COLO829 (cell line): Measurements from ENCODE around the gene MATN1.
A peak's percentile ranks its signal among the peaks of the same experiment; 100 is the strongest.

Source experiments
- DNase-seq: peaks from one replicate; pipeline ENCODE4 v3.0.0; 2012; ENCODE audit warnings: low spot score

Gene MATN1

GRCh38 chr1:30758121-30758688, 34.8 kb upstream of the MATN1 start:
- no peak for DNase-seq

DNA sequence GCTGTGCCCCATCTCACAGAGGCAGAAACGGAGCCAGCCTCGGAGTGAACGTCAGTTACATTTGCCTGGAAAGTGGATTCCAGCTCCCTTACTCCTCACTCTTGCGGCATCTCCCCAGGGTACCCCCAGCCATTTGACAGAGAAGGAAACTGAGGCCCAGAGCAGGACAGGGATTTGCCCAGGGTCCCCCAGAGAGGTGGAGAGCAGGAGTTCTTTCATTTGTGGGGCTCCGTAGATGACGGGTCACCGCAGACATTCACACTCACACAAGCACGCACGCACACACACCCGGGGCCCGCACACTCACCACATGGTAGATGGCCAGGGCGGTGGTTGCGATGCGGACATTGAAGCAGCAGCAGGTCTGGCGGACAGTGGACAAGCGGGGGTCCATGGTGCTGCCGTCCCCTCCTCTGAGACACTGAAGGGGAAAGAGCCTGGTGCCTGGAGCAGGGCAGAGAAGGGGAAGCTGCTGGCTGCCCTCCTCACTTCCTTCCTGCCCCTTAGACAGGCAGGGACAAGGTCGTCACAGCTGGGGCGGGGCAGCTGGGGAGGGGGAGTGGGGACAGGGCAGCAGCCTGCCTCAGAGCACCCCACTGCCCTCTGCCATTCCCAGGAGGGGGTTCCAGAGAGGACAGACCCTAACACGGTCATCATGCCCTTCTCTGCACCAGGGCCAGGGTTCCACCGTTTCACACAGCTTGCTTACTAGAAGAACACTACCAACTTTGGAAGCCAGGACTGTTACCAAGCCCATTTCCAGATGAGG, 34.2 kb upstream of the MATN1 start, which contains the start of gene LAPTM5:
Gene LAPTM5, minus strand, starts transcription at position 423 of the 769 bp plus-strand sequence. Its CDS starts 29 bp downstream, at position 394.
- DNase-seq, result no peak

GRCh38 chr1:30756545-30757351, 33.4 kb upstream of the MATN1 start:
- DNase-seq, result no peak

DNA sequence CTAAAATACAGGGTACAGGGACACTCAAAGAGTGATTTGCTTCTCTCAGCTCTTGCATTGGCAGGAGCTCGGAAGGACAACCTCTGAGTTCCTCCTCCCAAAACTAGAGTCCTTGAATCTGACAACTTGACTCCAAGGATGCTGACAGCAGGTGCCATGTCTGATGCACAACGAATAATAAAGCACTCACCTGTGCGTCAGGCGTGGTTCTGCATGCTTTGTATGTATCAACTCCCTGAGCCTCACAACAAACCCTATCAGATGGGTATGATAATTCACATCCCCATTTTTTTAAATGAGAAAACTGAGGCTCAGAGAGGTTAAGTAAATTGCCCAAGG, 32.8 kb upstream of the MATN1 start:
- DNase-seq, result no peak

GRCh38 chr1:30755746-30756145, 32.4 kb upstream of the MATN1 start:
- no peak for DNase-seq

- DNase-seq, result no peak
Measured at GRCh38 chr1:30755334-30755733, 31.9 kb upstream of the MATN1 start.

GRCh38 chr1:30754684-30755171, 31.3 kb upstream of the MATN1 start:
- no peak for DNase-seq

GRCh38 chr1:30753660-30754123, 30.3 kb upstream of the MATN1 start:
- no peak for DNase-seq

DNA sequence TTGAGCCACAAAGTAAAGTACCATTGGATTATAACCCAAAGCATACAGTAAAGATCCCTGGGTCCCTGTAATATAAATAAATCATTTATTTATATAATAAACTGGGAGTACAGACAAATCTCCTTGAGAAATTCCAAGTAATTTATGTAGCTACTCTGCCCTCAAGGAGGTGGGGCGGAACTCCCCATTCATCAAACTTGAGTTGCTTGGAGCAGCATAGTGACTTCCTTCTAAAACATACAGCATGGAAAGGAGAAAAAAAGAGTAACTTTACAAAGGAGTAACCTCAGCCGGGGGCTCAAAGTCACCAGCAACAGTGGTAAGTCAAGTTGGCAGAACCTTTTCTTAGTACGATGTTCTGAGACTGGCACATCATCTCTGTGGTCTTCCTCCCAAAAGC, 29.7 kb upstream of the MATN1 start:
- DNase-seq, result no peak

GRCh38 chr1:30752651-30752908, 29.2 kb upstream of the MATN1 start:
- DNase-seq, result no peak

DNA sequence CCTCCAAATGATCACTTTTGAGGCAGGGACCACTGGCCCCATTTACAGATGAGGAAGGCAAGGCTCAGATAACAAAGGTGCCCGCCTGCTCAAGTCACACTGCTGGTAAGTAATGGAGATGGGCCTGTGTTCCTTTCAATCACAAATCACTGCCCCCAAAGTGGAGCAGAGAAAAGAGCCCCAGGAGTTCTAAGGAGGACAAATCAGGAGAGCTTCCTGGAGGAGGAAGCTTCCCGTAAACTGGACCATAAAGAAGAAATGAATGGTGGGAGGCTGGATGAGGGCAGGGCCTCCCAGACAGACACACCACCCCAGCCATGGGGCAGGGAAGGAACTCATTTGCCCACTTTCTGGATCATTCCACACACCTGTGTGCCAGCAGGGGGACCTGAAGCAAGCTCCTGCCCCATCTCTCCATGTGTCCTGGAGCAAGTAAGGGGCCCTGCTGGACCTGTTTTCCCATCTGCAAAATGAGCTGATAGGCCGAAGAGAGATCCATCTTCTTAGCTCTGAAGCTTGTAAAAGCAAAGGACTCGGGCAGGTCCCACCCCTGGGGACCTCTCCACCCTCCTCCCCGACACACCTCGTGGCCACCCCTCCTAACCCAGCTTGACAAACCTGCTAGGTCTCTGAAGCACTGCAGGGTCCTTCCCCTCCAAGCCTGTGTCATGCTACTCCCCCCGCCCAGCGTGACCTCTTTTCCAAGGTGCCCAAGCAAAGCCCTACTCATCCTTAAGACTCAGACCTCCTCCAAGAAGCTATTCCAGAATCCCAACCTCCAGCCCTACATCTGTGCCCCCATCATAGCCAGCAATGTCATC, 28.7 kb upstream of the MATN1 start:
- no peak for DNase-seq

DNA sequence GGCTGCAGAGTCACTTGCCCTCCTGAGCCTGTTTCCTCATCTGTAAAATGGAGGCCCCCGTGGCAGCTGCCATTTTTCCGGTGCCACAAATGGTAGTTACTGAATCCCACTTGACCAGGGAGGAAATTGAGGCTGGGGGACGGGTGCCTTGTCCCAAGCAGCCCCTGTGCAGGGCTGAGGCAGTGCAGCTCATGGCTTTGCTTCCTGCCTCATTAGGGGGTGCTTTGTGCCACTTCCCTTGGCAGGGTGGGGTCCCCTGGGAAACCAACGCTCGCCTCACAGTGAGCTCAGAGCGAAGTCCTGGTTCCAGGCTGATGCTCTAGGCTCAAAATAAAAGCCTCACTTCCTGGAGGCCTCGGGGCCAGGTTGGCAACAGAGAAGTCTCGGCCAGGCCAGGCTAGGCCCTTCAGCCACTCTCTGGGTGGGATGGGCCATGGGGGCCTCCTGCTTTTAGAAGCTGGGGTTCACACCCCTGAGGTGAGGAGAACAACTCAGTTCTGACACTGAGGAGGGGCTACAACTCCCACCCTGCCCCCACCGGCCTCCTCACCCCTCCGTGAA, 27.4 kb upstream of the MATN1 start:
- no peak for DNase-seq

DNA sequence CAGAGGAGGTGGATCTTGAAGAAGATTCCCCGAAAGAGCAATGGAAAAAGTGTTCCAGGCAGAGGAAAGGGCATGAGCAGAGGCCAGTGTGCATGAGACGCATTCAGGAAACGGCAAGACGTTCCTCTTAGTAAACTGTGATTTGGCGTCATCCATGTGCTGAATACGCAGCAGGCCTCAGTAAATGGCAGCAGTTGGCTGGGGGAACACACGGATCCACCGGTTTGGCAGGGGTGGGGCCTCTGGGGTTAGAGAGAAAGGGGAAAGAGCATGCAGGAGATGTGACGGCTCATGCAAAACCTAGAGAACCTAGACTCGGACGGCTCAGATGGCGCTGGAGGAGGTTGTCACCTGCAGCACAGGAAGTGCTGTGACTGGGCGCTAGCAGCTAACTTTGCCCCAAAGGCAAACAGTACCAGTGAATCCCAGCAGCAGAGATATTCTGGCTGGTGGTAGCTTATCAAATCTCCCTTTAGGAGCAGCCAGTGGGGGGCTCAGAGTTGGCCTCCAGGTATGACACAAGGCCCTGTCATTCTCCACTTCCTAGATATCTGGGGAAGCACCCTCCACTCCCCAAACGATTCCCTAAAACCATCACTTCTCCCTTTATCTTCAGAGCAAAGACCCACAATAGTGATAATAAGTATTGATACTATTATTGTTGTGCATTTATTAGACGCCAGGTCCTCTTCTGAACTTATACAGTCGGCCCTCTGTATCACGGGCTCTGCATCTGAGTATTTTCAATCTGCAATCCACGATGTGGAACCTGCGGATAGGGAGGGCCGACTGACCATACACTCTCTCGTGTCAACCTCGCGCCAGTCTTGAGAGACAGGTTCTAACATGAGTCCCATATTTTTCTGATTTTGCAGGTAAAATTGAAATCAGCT, 26.6 kb upstream of the MATN1 start:
- no peak for DNase-seq

DNA sequence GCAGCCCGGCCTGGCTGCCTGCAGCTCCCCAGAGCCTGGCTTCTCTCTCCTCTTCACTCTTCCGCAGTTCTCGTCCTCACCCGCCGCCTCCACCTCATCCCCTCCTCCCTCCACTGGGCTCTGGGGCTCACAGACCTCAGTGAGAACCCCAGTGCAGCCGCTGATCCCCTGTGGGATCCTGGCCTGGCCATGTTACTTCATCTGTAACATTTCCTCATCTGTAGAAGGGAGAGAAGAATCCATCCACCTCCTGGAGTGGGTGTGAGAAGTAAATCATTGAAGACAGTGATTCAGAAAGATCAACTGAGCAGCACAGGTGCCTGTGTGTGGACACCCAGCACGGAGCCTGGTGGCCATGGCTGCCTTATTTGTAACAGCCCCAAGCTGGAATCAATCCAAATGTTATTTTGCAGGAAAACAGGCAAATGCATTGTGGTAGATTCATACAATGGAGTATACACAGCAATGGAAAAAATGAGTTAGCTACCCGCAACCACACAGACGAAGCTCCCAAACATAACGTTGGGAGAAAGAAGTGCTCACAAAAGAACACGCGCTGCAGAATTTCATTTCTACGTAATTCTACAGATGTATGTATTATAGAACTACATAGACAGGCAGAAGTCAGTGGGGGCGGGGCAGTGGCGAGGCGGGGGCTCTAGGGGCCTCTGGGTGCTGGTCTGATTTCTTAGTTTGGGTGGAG, 25.5 kb upstream of the MATN1 start:
- DNase-seq, result peak; percentile 78

DNA sequence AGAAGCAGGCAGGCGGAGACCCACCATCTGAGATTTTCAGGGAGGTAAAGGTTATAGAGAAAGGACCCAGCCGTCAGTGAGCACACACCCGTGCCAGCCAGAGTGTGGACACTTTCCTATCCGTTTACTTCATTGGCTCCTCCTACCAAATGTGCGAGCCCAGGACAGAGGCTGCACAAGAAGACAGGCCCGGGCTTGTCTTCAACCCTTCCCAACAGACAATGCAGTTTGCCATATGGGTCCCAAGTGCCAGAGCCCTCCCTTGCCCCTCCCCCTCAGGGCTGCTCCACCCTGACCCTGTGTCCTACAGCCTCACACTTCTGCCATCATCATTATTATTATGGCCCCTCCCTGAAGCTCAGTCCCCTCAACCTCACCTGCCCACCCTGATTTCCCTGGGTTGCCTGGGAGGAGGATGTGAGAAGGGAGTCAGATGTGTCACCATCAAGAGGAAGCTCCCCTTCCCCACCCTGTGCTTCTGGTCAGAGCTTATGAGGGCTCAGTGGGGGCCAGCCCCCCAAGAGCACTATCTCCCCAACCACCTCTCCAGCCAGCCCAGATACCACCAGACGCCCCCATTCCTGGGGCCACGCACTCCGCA, 24.8 kb upstream of the MATN1 start:
- no peak for DNase-seq

DNA sequence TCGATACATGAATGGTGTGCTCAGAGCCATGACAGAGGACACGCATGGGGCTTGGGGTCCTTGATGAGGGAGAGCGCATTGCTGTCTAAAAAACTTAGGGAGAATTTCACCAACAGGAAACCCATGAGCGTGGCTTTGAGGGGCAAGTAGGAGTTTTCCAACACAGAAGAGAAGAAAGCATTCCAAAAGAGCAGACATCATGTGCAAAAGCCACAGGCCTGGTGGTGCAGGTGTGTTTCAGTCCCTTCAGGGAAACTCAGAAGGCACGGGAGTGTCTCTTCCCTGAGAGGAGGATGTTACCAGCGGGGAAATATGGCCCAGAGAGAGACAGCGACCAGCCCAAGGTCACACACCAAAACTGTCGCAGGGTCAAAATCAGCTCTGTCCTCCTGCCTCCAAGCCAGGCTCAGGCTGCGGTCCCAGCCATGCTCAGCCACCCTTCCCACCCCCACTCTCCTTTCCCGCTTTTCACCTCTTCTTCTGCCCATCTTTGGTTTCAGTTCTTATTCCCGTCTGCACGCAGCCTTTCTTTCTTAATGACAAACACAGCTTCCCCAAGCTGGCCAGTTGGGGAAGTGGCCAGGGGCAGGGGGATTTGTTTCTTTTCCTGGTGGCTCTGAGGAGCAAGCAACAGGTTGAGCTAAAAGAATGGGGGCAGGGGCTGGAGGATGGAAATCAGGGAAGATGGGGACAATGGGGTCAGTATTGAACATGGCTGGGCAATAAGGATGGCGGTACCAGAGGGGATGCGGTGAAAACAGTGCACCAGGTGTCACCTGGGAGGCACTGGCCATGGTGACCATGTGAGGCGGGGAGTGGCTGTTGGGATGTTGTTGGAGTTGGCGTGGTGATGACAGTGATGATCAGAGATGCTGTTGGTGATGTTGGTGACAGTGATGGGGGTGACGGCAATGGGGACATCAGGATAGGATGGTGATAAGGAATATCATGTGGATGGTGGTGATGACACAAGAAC, 23.9 kb upstream of the MATN1 start:
- no peak for DNase-seq

GRCh38 chr1:30746212-30747032, 23.0 kb upstream of the MATN1 start:
- DNase-seq, result no peak

DNA sequence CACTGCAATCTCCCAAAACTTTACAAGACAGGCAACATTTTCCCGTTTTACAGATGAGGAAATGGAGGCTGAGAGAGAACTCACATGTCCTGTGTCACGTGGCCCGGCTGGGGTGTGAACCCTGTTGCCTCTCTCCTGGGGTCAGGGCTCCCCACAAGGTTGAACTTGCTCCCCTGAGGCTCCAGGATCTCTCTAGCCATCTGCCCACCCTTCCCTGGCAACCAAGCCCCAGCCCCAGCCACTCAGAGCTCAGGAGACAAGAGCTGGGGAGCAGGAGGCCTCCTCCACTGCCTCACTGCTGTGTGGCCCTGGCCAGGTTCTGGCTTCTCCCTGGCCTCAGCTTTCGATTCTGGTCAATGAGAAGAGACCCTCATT, 22.4 kb upstream of the MATN1 start:
- no peak for DNase-seq
